GM13976 (cell line): ENCODE measurements around the gene THAP7.

Experiments used
- DNase-seq: peaks from one replicate; pipeline ENCODE4 v3.0.0; 2012; ENCODE audit warnings: low spot score
- in situ Hi-C: fragments of 300-500 bp; cut with MboI; formaldehyde crosslinking; loops from one replicate; pipeline ENCODE4 v1.12.0; 2022; ENCODE audit warnings: low sequenced_read_pairs, mixed read lengths, inconsistent platforms; ENCODE audit not compliant: unreplicated experiment
- TF ChIP-seq, protein P1 (sequence below): IDR thresholded peaks from 2 replicates; pipeline ENCODE4 v1.5.1; 2012; ENCODE audit warnings: borderline replicate concordance, mild to moderate bottlenecking; ENCODE audit not compliant: insufficient read depth; ENCODE audit errors: extremely low read depth, missing control alignments, control extremely low read depth

The THAP7 gene

GRCh38 chr22:20995329-20996030, 6.4 kb downstream of the THAP7 start:
- TF ChIP-seq, protein P1, sequence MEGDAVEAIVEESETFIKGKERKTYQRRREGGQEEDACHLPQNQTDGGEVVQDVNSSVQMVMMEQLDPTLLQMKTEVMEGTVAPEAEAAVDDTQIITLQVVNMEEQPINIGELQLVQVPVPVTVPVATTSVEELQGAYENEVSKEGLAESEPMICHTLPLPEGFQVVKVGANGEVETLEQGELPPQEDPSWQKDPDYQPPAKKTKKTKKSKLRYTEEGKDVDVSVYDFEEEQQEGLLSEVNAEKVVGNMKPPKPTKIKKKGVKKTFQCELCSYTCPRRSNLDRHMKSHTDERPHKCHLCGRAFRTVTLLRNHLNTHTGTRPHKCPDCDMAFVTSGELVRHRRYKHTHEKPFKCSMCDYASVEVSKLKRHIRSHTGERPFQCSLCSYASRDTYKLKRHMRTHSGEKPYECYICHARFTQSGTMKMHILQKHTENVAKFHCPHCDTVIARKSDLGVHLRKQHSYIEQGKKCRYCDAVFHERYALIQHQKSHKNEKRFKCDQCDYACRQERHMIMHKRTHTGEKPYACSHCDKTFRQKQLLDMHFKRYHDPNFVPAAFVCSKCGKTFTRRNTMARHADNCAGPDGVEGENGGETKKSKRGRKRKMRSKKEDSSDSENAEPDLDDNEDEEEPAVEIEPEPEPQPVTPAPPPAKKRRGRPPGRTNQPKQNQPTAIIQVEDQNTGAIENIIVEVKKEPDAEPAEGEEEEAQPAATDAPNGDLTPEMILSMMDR, result no peak
- in situ Hi-C loops, result no loop called here
- DNase-seq, result no peak

GRCh38 chr22:20994902-20995241, 7.0 kb downstream of the THAP7 start:
- in situ Hi-C loops, result no loop called here
- no peak for DNase-seq
- TF ChIP-seq, protein P1, result no peak

DNA sequence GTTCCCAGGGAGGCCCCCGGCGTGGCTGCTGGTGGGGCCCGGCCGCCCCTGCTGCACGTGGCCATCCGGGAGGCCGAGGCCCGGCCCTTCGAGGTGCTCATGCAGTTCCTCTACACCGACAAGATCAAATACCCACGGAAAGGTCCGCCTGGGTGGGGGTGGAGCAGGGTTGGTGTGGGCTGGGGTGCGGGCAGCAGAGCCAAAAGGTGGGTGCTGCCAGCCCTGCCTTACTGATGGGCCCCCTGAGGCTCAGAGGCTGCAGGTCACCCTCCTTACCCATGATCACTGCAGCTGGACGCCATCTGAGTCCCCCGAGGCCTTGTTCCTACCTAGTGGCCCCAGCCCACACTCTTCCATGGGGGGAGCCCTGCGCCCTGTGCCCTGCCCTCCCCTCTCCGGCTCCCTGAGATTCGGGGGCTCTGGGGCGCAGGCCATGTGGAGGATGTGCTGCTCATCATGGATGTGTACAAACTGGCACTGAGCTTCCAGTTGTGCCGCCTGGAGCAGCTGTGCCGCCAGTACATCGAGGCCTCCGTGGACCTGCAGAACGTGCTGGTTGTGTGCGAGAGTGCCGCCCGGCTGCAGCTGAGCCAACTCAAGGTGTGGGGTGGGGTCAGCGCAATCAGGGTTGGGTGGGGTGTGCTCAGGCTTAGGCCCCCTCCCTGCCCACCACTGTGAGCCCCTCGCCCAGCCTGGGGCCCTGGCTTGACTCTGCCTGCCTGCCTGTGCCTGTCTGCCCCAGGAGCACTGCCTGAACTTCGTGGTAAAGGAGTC, 7.6 kb downstream of the THAP7 start:
- in situ Hi-C loops, result no loop called here
- TF ChIP-seq, protein P1, result no peak
- no peak for DNase-seq

DNA sequence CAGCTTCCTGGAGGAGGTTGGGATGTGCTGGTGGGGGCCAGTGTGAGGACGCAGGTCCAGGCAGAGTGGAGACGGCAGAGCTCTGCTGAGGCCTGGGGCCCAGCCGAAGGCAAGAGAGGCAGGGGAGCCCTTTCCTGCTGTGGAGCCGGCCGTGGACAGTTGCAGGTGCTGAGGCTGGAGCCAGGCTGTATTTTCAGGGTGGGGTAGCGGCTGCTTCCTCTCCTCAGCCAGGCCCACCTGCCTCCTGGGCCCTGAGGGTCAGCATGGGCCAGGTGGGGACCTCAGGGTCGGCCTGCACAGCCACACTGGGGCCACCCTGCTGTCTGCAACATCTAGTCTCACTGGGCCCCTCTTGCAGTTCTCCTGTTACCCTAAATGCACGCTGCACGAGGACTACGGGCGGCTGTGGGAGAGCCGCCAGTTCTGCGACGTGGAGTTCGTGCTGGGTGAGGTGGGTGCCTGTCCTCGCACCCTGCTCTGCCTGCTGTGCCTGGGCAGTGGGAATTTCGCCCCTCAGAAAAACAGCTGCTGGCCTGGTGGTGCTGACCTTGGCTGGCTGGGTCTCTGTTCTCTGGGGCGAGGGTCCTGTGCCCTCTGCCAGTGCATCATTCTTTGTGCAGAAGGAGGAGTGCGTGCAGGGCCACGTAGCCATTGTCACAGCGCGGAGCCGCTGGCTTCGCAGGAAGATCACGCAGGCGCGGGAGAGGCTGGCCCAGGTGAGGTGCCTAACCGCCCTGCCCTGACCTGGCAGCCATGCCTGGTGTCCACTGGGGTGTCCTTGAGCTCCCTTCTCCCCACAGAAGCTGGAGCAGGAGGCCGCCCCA, 8.4 kb downstream of the THAP7 start:
- TF ChIP-seq, protein P1, result no peak
- in situ Hi-C loops, result no loop called here
- no peak for DNase-seq

DNA sequence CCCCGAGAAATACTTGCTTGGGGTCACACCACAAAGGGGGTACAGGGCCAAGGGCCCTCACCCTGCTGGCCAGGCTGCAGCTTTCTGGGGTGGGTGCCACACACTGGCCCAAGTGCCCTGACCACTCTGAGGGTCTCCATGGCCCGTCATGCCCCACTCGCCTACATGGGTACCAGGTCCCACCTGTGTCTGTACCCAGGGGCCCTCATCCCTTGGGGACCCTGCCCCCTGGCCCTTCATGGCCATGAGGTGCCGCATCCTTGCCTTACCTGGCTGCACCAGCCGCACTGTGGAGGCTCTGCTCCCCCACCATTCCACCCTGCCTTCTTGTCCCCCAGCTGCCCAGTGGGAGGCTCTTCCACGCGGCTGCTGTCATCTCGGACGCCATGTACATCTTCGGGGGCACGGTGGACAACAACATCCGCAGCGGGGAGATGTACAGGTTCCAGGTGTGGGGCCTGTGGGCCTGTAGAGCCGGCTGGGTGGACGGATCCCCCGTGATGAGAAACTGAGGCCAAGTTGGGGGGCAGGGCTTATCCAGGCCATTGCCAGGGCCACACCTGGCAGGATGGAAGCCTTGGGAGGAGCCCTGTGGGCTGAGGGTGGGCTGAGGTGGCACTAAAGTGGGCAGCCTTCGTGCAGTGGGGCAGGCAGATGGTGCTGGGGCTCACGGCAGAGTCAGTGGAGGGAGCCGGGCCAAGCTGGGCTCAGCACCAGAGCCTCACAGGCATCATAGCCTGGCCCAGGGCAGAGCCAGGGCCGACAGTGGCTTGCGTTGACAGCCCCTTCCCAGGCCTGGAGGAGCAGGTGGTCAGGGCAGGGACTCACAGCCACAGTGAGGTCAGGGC, 9.2 kb downstream of the THAP7 start:
- in situ Hi-C loops, result no loop called here
- TF ChIP-seq, protein P1, result no peak
- DNase-seq, result no peak

DNA sequence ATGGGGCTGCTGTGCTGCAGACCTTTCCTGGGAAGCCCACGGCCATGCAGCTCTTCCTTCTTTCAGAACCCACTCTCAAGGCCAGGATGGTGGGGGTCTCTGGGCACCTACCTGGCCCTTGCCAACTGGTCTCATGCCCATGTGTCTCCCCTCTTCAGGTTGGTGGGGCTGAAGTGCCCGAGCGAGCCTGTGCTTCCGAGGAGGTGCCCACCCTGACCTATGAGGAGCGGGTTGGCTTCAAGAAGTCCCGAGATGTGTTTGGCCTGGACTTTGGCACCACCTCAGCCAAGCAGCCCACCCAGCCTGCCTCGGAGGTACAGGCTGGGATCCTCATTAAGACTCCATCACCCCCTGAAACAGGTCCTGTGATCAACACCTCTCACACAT, 9.9 kb downstream of the THAP7 start:
- TF ChIP-seq, protein P1, result no peak
- in situ Hi-C loops, result no loop called here

More for the DNA sequence above, 9.9 kb downstream of the THAP7 start:
- DNase-seq, result no peak
